22Rv1 (cell line): ENCODE measurements around the gene KIRREL3.

ENCODE experiments used
- H3K27ac ChIP-seq: fragments of 450-650 bp; 2 replicates; pipeline ENCODE4 v1.5.1; 2017
- ZFX ChIP-seq: fragments of 450-650 bp; IDR thresholded peaks from 2 replicates; pipeline ENCODE4 v1.6.1; 2017; ENCODE audit warnings: antibody characterized with exemption, borderline replicate concordance
- TF ChIP-seq, protein P1 (sequence below): fragments of 450-650 bp; IDR thresholded peaks from 2 replicates; pipeline ENCODE4 v1.5.1; 2017; ENCODE audit warnings: mild to moderate bottlenecking

KIRREL3 gene

GRCh38 chr11:126479178-126479930 lies 521.2 kb downstream of the KIRREL3 start:
- H3K27ac ChIP-seq: no peak overlapping the region
- TF ChIP-seq, protein P1, sequence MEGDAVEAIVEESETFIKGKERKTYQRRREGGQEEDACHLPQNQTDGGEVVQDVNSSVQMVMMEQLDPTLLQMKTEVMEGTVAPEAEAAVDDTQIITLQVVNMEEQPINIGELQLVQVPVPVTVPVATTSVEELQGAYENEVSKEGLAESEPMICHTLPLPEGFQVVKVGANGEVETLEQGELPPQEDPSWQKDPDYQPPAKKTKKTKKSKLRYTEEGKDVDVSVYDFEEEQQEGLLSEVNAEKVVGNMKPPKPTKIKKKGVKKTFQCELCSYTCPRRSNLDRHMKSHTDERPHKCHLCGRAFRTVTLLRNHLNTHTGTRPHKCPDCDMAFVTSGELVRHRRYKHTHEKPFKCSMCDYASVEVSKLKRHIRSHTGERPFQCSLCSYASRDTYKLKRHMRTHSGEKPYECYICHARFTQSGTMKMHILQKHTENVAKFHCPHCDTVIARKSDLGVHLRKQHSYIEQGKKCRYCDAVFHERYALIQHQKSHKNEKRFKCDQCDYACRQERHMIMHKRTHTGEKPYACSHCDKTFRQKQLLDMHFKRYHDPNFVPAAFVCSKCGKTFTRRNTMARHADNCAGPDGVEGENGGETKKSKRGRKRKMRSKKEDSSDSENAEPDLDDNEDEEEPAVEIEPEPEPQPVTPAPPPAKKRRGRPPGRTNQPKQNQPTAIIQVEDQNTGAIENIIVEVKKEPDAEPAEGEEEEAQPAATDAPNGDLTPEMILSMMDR: no peak
- TF ChIP-seq ZFX: no peak

- TF ChIP-seq ZFX: no peak
- TF ChIP-seq, protein P1: no peak
- H3K27ac ChIP-seq: no peak overlapping the region
Observed at GRCh38 chr11:126478466-126478865, 522.1 kb downstream of the KIRREL3 start.

DNA sequence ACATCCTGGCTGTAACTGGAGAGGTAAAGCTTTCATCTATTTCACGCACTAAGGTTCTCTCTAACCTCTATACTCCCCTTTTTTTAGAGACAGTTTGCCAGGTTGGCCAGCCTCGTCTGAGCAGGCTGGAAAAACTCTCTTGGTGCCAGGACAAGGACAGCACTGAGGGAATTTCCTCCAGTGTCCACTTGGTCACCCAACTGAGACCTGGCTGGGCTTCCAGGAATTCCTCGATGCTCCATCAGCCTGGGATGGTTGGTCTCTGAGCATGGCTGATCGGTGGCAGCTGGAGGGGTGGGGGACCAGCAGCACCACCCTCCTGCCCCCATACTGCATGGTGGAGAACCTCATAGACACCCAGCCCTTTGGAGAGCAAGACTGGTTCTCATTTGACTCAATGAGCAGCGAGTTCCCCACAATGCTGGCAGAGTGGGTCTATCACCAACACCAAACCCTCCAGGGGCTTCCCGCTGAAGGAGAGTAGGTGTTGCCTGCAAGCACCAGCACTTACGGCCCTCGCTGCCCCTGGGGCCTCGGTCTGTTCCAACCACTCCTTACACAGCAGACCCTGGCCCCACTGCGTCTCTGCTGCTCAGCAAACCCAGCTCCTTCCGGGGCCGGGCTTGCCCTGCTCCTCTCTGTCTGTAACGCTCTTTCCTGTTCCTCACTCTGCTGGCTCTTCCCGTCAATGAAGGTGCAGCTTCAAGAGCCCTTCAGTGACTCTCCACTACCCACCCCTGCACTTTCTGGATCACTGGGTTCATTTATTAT lies 522.9 kb downstream of the KIRREL3 start:
- no peak overlapping the region for H3K27ac ChIP-seq

DNA sequence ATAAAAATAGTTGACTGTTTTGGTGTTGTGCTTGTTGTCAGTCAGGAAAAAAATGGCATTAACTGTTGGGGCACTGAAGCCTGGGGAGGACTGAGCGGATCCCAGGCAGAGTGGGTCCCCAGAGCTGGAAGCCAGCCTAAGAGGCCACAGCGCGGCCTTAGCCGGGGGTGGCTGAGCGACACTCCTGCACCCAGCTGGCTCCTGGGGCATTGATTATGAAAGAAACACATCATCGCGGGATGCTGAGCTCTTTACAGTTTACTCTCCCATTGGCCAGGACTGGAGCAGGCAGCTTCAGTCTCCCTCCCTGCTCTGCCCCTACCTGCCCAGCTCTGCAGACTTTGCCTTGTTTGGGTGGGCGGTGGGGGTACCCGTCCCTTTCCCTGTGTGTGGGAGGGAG lies 523.6 kb downstream of the KIRREL3 start:
- no peak overlapping the region for H3K27ac ChIP-seq
- TF ChIP-seq, protein P1: no peak
- no peak for TF ChIP-seq ZFX

More for the DNA sequence above, 522.9 kb downstream of the KIRREL3 start:
- no peak for TF ChIP-seq ZFX
- TF ChIP-seq, protein P1: no peak

DNA sequence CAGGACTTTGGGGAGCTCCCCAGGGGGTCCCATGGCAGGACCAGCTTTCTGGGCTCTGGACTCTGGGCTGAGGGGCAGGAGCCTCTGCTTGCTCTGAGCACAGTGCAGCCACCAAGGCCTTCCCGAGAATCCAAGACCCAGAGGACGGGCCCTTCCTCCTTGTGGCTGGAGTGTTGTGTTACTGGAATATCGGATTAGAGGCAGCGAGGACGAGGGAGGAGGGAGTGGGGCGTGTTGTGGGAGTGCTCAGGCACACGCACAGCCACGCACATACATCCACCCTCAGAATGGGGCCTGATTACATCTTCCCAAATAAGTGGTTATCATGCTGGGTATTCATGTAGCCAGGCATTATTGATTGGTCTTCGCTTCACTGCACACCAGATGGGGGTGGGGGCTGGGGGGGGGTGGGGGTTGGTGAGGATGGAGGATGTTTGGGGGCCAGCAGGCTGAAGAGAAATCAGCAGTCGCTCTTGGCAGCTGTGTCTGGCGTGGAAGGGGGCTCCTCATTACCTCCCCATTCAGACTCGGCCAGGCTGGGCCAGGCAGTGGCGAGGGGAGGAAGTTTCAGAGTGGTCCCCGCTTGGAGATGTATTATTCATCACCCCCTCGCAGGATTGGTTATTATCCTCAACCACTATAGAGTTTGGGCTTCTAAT lies 524.2 kb downstream of the KIRREL3 start:
- H3K27ac ChIP-seq: no peak overlapping the region

DNA sequence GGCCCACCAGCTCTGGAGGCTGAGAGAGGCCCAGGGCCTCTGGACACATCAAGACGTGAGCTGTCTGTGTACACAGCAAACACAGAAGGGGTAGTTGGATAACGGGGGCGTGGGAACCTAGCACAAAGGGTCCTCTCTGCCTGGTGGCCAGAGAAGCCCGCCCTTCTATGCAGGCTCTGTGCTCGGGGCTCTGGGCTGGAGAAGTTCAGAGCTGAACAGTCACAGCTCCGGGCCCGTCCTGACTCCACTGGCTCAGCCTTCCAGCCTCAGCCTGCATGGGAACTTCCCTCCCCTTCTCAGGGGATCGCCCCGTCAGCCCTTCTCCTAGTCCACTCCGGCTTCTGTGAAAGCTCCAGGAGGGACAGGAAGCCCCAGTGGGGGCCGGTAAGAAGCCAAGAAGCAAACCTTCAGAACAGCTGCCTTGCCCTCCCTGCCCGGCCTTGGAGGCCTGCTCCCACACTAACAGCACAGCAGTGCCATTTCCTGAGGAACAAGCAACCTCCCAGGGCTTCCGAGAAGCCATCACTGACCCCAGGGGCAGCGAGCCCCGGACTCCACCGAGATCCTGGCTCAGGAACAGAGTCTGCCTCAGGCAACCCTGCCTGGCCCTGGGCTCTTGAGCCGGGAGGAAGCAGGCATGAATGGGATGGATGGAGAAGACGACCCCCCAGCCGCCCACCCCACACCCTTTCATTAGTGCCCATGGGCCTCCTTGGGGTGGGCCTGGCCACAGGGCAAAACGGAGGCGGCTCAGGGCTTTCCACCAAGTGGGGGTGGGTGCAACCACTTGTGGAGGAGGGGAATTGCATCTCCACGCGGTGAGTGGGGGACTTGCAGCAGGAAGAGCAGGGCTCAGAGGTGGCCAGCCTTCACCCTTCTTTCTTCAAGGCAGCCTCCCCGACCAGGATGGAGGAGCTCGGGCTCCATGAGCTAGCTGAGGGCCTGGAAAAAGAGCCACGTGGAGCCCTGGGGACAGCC lies 525.3 kb downstream of the KIRREL3 start:
- TF ChIP-seq, protein P1: no peak
- no peak for TF ChIP-seq ZFX
- no peak overlapping the region for H3K27ac ChIP-seq

More for the DNA sequence above, 524.2 kb downstream of the KIRREL3 start:
- no peak for TF ChIP-seq ZFX
- TF ChIP-seq, protein P1: no peak
